K562 (cell line): Measurements from ENCODE around the gene AP3B2. TPM values are rescaled to one million over a fixed set of nuclear protein-coding genes. Genes with fewer than 3 reads are reported as not detected.

ENCODE experiments used
- ATF7 ChIP-seq: fragments of 450-650 bp; IDR thresholded peaks from 2 replicates; pipeline ENCODE4 v1.7.1; 2014; ENCODE audit warnings: mild to moderate bottlenecking, moderate library complexity
- ETV1 ChIP-seq: fragments of 450-650 bp; conservative IDR thresholded peaks from 2 replicates; pipeline ENCODE4 v1.6.1; 2016; ENCODE audit warnings: missing genetic modification characterization, control low read depth, low read depth, missing compliant biosample characterization
- GTF2F1 ChIP-seq: IDR thresholded peaks from 2 replicates; pipeline ENCODE4 v1.6.1; 2011; ENCODE audit warnings: low read depth, low read length, improper control_type of control experiment
- NCOA6 ChIP-seq: fragments of 450-650 bp; IDR thresholded peaks from 2 replicates; pipeline ENCODE4 v1.6.1; 2017; ENCODE audit warnings: mild to moderate bottlenecking
- ZNF212 ChIP-seq: fragments of 450-650 bp; formaldehyde crosslinking; IDR thresholded peaks from 2 replicates; pipeline ENCODE4 v1.4.0; 2020; ENCODE audit warnings: mild to moderate bottlenecking
- ZNF224 ChIP-seq: sonication (generic); formaldehyde crosslinking; IDR thresholded peaks from 2 replicates; pipeline ENCODE4 v1.8.0; 2022; ENCODE audit warnings: mild to moderate bottlenecking, missing genetic modification reagents
- ZNF57 ChIP-seq: fragments of 450-650 bp; formaldehyde crosslinking; IDR thresholded peaks from 2 replicates; pipeline ENCODE4 v1.4.0; 2020; ENCODE audit warnings: mild to moderate bottlenecking, moderate library complexity
- polyA plus RNA-seq, 8 experiments: library from polyadenylated mRNA; depleted of rRNA in 4 of 8; stranded (reverse) in 5 of 8; unstranded in 3 of 8; fragments of >200 nt; fragmentation: Nextera tagmentation in 2 of 8; fragmentation: Illumina TruSeq in 1 of 8; extraction: Ambion mirVana in 2 of 8; extraction: Trizol in 1 of 8; gene quantifications; 2 replicates each; pipeline versions ENCODE4 v1.2.1 to v1.2.3, GENCODE V29; 2011 to 2014; ENCODE audit warnings: inconsistent platforms in 1 of 8, missing spikeins in 1 of 8
- total RNA-seq, 7 experiments: library from RNA; depleted of rRNA in 6 of 7; stranded (reverse); fragments of >200 nt in 6 of 7; fragmentation: Illumina TruSeq in 2 of 7; extraction: Trizol in 2 of 7; gene quantifications; 2 replicates each; pipeline versions ENCODE4 v1.2.1 to v1.2.3, GENCODE V29; 2011 to 2021; ENCODE audit warnings: low replicate concordance in 1 of 7
- TF ChIP-seq, protein P1 (sequence below): fragments of 450-650 bp; IDR thresholded peaks from 2 replicates; pipeline ENCODE4 v1.6.1; 2016; ENCODE audit warnings: low read depth
- TF ChIP-seq, protein P2 (sequence below): conservative IDR thresholded peaks from 2 replicates; pipeline ENCODE4 v1.6.1; 2011; ENCODE audit warnings: low read depth, mild to moderate bottlenecking, low read length; ENCODE audit not compliant: control insufficient read depth
- TF ChIP-seq, protein P3 (sequence below): fragments of 250-450 bp; sonication (Bioruptor Pico); IDR thresholded peaks from 2 replicates; pipeline ENCODE4 v1.4.0; 2020; ENCODE audit warnings: mild to moderate bottlenecking, moderate library complexity
- TF ChIP-seq, protein P4 (sequence below): sonication (generic); formaldehyde crosslinking; IDR thresholded peaks from 2 replicates; pipeline ENCODE4 v1.8.1; 2023; ENCODE audit warnings: mild to moderate bottlenecking, missing genetic modification reagents

AP3B2 gene
- total and polyA plus RNA-seq, 9 of the 15 experiments (the other 6 are each of a cell fraction or from before 2014, with no cell fraction given) = 0.03 to 0.15 (median 0.10) TPM; not detected in 2

DNA sequence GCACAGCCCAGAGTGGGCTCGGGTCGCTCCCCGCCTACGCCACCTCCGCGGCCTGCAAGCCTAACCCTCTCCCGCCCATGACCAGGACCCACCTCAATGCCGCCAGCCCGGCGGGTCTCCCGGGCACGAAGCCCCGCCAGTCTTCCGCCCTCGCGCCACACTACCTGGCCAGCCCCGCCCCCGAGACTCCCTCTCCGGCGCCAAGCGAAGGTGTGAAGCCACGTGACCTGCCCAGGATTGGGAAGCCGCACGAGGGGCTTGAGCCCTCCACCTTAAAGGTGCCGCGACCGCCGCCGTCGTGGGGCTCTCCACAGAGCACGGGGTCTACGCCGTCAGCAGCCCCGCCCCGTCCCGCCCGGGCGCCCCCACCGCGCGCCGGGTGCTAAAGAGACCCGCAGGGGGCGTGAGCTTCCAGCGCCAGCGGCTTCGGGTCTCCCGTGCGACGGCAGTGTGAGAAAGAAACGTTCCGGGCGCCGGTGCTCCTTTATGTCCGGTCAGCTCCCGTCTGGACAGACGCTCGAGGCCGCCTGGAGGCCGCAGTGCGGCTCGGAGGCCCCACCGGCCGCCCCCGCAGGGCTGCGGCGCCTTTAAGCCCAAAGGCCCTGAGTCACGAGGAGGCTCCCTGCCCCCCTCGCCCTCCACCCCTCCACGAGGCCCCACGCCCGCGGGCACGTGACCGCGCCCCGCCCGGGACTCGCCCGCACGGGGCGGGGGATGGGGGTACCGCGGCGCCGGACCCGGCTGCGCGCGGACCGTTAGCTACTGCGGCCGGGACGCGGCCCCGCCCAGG is 62.4 kb downstream of the AP3B2 start, which contains the start of gene CPEB1 (continued):
- TF ChIP-seq GTF2F1 (no peak), ZNF57 (CRISPR knock-in tag) (peak; percentile 60; the same call in 1 of the 2 replicates), ZNF212 (CRISPR knock-in tag) (no peak), NCOA6 (peak; percentile 85), ATF7 (peak; percentile 21; the same call in 1 of the 2 replicates), ETV1 (tag) (0 out of 2 replicates have a peak, but pooled peaks have one; percentile 34), ZNF224 (CRISPR knock-in tag) (no peak)
- TF ChIP-seq, protein P1, sequence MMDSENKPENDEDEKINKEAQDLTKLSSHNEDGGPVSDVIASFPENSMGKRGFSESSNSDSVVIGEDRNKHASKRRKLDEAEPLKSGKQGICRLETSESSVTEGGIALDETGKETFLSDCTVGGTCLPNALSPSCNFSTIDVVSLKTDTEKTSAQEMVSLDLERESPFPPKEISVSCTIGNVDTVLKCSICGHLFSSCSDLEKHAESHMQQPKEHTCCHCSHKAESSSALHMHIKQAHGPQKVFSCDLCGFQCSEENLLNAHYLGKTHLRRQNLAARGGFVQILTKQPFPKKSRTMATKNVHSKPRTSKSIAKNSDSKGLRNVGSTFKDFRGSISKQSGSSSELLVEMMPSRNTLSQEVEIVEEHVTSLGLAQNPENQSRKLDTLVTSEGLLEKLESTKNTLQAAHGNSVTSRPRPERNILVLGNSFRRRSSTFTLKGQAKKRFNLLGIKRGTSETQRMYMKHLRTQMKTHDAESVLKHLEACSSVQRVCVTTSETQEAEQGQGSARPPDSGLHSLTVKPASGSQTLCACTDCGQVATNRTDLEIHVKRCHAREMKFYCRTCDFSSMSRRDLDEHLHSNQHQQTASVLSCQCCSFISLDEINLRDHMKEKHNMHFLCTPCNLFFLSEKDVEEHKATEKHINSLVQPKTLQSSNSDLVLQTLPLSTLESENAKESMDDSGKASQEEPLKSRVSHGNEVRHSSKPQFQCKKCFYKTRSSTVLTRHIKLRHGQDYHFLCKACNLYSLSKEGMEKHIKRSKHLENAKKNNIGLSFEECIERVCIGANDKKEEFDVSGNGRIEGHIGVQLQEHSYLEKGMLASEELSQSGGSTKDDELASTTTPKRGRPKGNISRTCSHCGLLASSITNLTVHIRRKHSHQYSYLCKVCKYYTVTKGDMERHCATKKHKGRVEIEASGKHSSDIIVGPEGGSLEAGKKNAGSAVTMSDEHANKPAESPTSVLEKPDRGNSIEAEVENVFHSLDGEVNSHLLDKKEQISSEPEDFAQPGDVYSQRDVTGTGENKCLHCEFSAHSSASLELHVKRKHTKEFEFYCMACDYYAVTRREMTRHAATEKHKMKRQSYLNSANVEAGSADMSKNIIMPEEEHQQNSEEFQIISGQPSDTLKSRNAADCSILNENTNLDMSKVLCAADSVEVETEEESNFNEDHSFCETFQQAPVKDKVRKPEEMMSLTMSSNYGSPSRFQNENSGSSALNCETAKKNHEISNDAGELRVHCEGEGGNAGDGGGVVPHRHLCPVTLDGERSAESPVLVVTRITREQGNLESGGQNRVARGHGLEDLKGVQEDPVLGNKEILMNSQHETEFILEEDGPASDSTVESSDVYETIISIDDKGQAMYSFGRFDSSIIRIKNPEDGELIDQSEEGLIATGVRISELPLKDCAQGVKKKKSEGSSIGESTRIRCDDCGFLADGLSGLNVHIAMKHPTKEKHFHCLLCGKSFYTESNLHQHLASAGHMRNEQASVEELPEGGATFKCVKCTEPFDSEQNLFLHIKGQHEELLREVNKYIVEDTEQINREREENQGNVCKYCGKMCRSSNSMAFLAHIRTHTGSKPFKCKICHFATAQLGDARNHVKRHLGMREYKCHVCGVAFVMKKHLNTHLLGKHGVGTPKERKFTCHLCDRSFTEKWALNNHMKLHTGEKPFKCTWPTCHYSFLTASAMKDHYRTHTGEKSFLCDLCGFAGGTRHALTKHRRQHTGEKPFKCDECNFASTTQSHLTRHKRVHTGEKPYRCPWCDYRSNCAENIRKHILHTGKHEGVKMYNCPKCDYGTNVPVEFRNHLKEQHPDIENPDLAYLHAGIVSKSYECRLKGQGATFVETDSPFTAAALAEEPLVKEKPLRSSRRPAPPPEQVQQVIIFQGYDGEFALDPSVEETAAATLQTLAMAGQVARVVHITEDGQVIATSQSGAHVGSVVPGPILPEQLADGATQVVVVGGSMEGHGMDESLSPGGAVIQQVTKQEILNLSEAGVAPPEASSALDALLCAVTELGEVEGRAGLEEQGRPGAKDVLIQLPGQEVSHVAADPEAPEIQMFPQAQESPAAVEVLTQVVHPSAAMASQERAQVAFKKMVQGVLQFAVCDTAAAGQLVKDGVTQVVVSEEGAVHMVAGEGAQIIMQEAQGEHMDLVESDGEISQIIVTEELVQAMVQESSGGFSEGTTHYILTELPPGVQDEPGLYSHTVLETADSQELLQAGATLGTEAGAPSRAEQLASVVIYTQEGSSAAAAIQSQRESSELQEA = no peak
- TF ChIP-seq, protein P2, sequence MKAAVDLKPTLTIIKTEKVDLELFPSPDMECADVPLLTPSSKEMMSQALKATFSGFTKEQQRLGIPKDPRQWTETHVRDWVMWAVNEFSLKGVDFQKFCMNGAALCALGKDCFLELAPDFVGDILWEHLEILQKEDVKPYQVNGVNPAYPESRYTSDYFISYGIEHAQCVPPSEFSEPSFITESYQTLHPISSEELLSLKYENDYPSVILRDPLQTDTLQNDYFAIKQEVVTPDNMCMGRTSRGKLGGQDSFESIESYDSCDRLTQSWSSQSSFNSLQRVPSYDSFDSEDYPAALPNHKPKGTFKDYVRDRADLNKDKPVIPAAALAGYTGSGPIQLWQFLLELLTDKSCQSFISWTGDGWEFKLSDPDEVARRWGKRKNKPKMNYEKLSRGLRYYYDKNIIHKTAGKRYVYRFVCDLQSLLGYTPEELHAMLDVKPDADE = 0 out of 2 replicates have a peak, but pooled peaks have one; percentile 14
- TF ChIP-seq, protein P3, sequence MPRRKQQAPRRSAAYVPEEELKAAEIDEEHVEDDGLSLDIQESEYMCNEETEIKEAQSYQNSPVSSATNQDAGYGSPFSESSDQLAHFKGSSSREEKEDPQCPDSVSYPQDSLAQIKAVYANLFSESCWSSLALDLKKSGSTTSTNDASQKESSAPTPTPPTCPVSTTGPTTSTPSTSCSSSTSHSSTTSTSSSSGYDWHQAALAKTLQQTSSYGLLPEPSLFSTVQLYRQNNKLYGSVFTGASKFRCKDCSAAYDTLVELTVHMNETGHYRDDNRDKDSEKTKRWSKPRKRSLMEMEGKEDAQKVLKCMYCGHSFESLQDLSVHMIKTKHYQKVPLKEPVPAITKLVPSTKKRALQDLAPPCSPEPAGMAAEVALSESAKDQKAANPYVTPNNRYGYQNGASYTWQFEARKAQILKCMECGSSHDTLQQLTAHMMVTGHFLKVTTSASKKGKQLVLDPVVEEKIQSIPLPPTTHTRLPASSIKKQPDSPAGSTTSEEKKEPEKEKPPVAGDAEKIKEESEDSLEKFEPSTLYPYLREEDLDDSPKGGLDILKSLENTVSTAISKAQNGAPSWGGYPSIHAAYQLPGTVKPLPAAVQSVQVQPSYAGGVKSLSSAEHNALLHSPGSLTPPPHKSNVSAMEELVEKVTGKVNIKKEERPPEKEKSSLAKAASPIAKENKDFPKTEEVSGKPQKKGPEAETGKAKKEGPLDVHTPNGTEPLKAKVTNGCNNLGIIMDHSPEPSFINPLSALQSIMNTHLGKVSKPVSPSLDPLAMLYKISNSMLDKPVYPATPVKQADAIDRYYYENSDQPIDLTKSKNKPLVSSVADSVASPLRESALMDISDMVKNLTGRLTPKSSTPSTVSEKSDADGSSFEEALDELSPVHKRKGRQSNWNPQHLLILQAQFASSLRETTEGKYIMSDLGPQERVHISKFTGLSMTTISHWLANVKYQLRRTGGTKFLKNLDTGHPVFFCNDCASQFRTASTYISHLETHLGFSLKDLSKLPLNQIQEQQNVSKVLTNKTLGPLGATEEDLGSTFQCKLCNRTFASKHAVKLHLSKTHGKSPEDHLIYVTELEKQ (CRISPR knock-in tag) = no peak
- TF ChIP-seq, protein P4, sequence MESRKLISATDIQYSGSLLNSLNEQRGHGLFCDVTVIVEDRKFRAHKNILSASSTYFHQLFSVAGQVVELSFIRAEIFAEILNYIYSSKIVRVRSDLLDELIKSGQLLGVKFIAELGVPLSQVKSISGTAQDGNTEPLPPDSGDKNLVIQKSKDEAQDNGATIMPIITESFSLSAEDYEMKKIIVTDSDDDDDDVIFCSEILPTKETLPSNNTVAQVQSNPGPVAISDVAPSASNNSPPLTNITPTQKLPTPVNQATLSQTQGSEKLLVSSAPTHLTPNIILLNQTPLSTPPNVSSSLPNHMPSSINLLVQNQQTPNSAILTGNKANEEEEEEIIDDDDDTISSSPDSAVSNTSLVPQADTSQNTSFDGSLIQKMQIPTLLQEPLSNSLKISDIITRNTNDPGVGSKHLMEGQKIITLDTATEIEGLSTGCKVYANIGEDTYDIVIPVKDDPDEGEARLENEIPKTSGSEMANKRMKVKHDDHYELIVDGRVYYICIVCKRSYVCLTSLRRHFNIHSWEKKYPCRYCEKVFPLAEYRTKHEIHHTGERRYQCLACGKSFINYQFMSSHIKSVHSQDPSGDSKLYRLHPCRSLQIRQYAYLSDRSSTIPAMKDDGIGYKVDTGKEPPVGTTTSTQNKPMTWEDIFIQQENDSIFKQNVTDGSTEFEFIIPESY (CRISPR knock-in tag) = 0 out of 2 replicates have a peak, but pooled peaks have one; percentile 2
